Fibroblast of upper back skin (primary cell): Measurements from ENCODE around the gene CASQ1.

Experiments used
- DNase-seq: peaks from one replicate; pipeline ENCODE4 v3.0.0-alpha.2; 2013

The CASQ1 gene

DNA sequence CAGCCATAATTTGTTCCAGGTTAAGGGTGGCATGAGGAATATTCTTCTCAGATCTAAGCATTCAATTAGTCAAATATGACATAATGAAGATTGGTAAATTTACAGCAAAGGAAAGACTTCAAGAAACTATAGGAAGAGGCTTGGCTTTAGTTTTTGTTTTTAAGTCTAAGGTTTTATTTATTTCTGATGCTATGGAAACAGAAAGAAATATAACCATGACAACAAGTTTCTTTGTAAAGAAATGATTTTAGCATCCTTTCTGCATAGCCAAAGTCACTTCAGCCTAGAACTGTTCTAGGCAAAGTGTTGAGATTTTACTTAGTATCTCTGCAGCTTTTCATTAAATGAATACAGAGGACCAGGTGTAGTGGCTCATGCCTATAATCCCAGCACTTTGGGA is 42.5 kb downstream of the CASQ1 start:
- DNase-seq, result no peak

DNA sequence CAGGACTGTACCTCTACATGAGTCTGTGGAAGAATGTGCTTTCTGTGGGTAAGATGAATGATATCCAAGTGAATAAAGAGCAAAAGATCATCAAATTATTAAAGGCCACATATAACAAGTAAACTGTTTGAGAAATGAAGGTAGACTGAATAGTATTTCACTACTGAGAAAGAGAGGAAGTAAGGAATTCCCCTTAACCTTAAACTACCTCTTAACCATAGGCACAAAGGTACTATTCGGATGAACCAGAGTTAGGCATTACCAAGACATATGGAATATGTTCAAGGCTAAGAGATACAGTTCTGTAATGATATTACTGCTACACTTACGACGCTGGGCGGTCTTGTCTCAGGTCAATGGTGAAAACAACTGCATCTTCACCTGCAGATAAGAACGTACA is 46.4 kb downstream of the CASQ1 start:
- DNase-seq, result no peak

DNA sequence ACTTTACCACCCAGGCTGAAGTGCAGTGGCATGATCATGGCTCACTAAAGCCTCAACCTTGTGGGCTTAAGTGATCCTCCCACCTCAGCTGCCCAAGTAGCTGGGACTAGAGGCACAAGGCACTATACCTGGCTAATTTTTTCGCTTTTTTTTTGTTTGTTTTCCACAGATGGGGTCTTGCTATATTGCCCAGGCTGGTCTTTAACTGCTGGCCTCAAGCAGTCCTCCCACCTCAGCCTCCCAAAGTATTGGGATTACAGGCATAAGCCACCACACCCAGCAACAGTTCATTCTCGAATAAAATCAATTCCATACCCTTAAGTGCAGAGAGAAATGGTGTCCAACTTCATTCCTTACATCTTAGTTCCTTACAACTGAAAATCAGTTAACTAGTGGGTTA is 47.2 kb downstream of the CASQ1 start:
- no peak for DNase-seq

DNA sequence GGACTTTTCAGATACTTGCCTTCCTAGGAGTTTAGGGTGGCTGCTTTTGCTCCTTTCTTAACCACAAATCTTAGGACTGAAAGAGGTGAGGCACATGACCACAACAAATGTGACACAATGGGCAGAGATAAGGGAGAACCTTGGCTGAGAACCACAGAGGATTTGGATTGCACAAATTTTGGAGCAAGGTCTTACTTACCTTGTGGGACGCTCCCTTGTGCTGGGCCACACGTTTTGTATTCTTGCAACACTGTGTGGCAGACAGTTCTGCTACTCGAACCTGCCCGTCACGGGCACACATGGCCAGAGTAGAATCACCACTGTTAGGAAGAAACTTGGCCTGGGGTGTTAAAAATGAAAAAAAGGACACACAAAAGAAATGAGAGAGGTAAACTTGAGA is 48.0 kb downstream of the CASQ1 start:
- no peak for DNase-seq

DNA sequence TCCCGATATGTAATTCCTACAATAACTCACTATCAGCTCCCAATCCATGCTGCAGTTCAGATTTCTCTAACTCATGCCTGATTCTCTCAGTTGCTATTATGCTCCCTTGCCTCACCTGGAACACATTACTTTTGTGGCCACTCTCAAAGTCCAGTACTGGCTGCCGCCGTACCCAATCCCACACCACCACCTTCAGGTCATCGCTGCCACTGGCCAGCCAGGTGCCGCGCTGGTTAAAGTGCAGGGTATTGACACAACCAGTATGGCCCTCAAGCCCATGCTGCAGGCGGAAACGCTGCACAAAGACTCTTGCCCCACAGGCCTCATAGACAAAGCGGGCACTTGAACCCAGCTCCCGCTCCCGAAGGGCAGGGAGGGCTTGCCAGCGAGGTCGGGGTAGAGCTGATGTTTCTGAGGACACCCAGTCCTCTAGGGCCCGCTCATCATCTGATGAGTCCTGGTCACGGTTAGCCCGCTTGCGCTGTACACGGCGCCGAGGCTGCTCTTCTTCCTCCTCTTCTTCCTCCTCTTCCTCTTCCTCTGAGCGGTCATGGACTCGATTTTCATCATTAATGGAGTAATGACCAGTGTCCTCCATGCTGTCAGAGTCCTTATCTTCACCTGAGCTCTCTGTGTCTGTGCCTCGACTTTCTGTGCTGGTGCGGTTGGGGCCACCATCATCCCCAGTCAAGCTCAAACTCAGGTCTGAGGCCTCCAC is 49.4 kb downstream of the CASQ1 start:
- DNase-seq, result no peak

DNA sequence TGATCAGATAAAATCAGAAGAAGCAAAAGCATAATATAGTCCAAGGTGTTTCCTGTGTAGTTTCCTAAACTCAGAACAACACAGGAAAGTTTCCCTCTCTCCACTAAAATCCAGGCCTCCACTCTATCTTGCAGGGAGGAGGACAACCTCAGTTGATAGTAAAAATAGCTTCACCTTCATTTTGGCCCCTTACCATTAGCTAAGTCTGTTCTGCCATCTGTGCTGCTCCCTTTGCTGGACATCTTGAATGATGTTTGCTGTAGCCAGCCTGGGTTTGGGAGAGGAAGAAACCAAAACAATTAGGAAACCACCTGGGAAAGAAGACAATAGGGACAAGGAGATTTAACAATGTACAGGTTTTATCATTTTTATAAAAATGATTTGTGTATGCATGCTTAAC is 53.4 kb downstream of the CASQ1 start:
- no peak for DNase-seq

DNA sequence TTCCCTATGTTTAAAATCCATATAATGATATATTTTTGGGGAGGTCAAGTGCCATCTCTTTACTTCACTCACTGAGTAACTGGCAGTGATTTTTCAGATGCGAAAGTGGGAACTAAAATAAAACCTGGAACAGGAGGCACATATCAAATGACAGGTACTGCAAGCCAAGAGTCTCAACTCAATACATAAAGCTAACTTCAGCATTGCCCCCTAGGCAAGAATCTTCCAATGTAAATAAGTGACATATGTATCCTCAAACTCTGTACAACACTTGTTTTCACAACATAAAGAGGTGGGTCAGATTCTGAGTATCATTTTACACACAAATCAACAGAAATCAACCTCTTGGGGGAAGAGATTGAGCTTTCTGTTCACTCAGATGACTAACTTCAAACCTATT is 53.8 kb downstream of the CASQ1 start:
- no peak for DNase-seq

DNA sequence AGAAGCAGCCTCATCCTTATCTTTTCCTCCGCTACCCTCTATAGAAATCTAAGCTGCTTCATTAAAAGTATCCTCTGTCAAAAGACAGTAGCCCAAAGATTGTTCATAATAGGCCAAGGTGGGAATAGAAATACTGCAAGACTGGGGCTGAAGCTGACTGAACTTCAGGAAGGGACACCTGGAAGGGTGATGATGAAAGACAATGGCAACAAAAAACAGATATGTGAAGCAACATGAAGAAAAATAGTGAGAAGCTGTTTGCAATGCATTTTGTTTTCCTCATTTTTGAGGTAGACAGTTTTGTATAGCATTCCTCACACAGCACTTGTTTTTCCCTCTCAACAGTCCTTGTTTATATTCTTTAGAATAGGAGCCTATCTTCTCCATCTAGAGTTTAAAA is 55.1 kb downstream of the CASQ1 start:
- DNase-seq, result no peak

DNA sequence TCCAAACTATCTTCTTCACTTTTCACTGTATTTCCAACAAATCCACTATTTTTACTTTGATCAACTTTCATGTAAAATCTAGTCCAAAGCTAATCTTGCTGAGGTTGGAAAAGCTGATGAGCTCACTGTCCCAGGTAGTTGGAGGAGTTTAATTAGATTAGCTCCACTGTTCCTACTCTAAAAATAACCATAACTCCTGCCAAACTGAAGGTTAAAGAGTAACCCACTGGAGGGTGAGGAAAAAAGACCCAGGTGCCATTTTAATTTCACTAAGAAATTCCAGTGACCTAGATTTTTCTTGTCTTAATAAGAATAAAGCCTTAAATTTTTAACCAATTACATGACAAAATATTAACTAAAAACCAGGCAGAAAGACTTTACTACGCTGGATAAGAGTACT is 56.7 kb downstream of the CASQ1 start:
- no peak for DNase-seq

DNA sequence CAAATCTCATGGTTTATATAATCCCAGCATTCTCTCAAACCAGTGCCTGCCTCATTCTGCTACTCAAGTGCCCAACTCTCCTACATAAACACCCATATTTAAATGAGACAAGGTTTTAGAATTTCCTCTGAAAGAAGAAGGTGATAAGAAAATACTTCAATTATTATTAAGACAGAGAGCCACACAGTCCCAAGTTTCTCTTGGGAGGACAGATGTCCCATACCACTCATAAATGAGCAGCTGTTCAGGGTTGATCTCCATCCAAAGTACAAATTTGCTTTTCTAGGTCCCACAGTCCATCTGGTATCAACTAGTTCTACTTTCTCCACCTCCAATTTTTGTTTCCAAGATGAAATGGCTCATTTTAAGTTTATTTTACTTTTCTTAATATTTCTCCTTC is 60.6 kb downstream of the CASQ1 start:
- DNase-seq, result no peak
